Right lobe of liver (tissue), 4 donors: Measurements from ENCODE around the gene RASIP1.

Experiments used
- CTCF ChIP-seq, 4 donors: fragments of 200-600 bp in 3 of 4; fragments of 450-650 bp in 1 of 4; IDR thresholded peaks; one replicate each; pipeline versions ENCODE4 v1.5.1 to v1.8.0; 2016 to 2022; ENCODE audit warnings: antibody characterized with exemption in 4 of 4, mild to moderate bottlenecking in 2 of 4
- POLR2A ChIP-seq: fragments of 450-650 bp; IDR thresholded peaks from one replicate; pipeline ENCODE4 v1.6.1; 2017; ENCODE audit warnings: antibody characterized with exemption, mild to moderate bottlenecking
- donor health status: DM: no; HTN: no; CAD: no.
- donor health status: DM: no; HTN: no; CAD: no.
- donor health status: DM: no; HTN: yes; CAD: no.

GRCh38 chr19:48695743-48696352 is 44.6 kb downstream of the RASIP1 start, which contains the start of gene FUT2:
- TF ChIP-seq CTCF (IDR thresholded peaks at IDR 0.05) (no peak), POLR2A (no peak)
